Measurements from ENCODE around the gene FBLN5. TPM values are rescaled to one million over a fixed set of nuclear protein-coding genes. Genes with fewer than 3 reads are reported as not detected.

The FBLN5 gene
- total and polyA plus RNA-seq, 2 donors (not counting 3 experiments of a cell fraction or from before 2014, with no cell fraction given), result 27.6 to 33.1 TPM

- FAIRE-seq (no peak), DNase-seq (ENCODE audit: low read depth, low spot score) (no peak)
- dilution Hi-C loops (cut with MboI; ENCODE audit: extremely low pct_ligation_motif_present, low sequenced_read_pairs) (no loop called here), intact Hi-C loops (cut with micrococcal nuclease) (loop anchor here (5.0 kb wide), 1 partner anchor 162 kb away; no protein-coding TSS in a partner anchor)
- TF ChIP-seq GATA2 (IDR thresholded peaks at IDR 0.05; ENCODE audit: insufficient read depth, insufficient read length, low read depth, low read length) (no peak), JUN (IDR thresholded peaks at IDR 0.05; ENCODE audit: borderline replicate concordance, insufficient read depth, insufficient read length, low read depth) (no peak), CTCF (IDR thresholded peaks at IDR 0.05; ENCODE audit: extremely low read depth in 1 of 2, insufficient read depth in 1 of 2, low read depth in 1 of 2, low read length in 2 of 2) (no peak), POLR2AphosphoS5 (IDR thresholded peaks at IDR 0.05; ENCODE audit: insufficient read depth, low read depth, low read length) (no peak), FOS (IDR thresholded peaks at IDR 0.05; ENCODE audit: borderline replicate concordance, insufficient read depth, low read length) (no peak), EZH2 (IDR thresholded peaks at IDR 0.05; ENCODE audit: borderline replicate concordance, low read depth, low read length, severe bottlenecking) (no peak), MAX (IDR thresholded peaks at IDR 0.05; ENCODE audit: insufficient read depth, insufficient read length) (no peak), POLR2A (IDR thresholded peaks at IDR 0.05; ENCODE audit: low read depth, low read length) (no peak), MYC (IDR thresholded peaks at IDR 0.05; ENCODE audit: low read depth, low read length) (no peak)
- H3K9me3 ChIP-seq (replicated peaks; ENCODE audit: control insufficient read depth, insufficient read depth, low read length), result no peaks in the 10 kb centered on the region
- ChIA-PET CTCF (interaction anchor here (1.0 to 1.5 kb wide), 3 partner anchors 9 to 89 kb away, joined by 3 to 4 read pairs (median 3); no protein-coding TSS in a partner anchor), POLR2A (no interaction called here)
- H3K9ac ChIP-seq (replicated peaks; ENCODE audit: extremely low read depth, insufficient read depth, low read length), result no peak overlapping the region
- H3K4me3 ChIP-seq (replicated peaks in 1 of 3; ENCODE audit: insufficient read depth in 1 of 3, low read depth in 1 of 3, low read length in 3 of 3), result no peak overlapping the region
- no peak overlapping the region for H2AFZ ChIP-seq (ENCODE audit: low read depth, low read length)
- H3K27me3 ChIP-seq (ENCODE audit: control insufficient read depth in 2 of 2, insufficient read depth in 2 of 2, low read length in 2 of 2), result peaks cover 22 to 50% of the 10 kb centered on the region in 2 experiments
- no peaks in the 10 kb centered on the region for H3K36me3 ChIP-seq (ENCODE audit: control insufficient read depth in 2 of 2, extremely low read depth in 1 of 2, insufficient read depth in 2 of 2, low read length in 2 of 2)
- H4K20me1 ChIP-seq (replicated peaks; ENCODE audit: control insufficient read depth, extremely low read depth, insufficient read depth, low read length), result no peaks in the 10 kb centered on the region
- no peak overlapping the region for H3K27ac ChIP-seq (ENCODE audit: insufficient read depth, low read depth, low read length)
- BruUV-seq (replicated peaks), result no TSS peak
- no peaks in the 10 kb centered on the region for H3K9me1 ChIP-seq (replicated peaks; ENCODE audit: control insufficient read depth, extremely low read depth, insufficient read depth, low read length)
- H3K4me2 ChIP-seq (ENCODE audit: insufficient read depth, low read length), result no peak overlapping the region
- H3K79me2 ChIP-seq (ENCODE audit: control insufficient read depth, insufficient read depth, low read length), result no peaks in the 10 kb centered on the region
- no peaks in the 10 kb centered on the region for H3K4me1 ChIP-seq (ENCODE audit: control insufficient read depth, extremely low read depth, insufficient read depth, low read length)
These were observed 112.1 kb downstream of the FBLN5 start for GRCh38 chr14:91835197-91835919.

Measured in endothelial cell of umbilical vein (primary cell).